Effector CD8-positive, alpha-beta T cell (primary cell): ENCODE measurements around the gene DRG2.

Experiments used
- DNase-seq: peaks from one replicate; lab custom pipeline; 2025; lab: John Stamatoyannopoulos, UW

The DRG2 gene

DNA sequence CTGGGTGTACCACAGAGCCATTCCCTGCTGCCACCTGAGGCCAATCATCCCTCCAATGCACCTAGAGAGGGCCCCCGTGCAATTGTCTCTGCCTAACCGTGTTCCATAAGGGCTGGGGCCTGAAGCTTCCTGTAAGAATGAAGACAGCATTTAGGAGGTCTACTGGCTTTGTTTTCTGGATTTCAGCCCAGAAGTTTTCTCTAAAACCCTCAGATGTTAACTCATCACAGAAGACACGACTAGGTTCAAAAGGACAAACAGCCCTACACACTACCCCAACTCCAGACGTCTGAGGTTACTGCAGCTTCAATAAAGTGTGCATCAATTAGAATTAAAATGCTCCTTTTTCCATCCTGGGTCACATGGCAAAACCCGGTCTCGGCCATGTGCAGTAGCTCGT lies 10.8 kb upstream of the DRG2 start:
- no peak for DNase-seq

DNA sequence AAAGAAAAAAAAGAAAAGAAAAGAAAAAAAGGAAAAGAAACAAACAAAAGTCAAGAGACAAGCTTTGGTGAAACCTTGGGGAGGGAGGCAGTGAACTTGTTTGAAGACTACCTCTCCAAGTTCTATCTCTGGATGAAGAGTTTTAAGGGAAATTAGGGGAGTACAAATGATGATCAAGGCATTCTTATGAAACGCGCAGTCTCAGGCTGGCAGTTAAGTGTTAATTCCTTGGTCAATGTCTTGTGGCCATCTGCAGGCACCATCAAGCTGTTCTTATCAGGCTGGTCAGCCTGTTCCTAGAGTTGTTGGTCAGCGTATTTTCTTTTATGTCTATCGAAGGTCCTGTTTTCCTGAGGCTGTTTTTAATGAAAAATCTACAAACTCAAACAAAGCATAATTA lies 8.2 kb upstream of the DRG2 start:
- DNase-seq: no peak

DNA sequence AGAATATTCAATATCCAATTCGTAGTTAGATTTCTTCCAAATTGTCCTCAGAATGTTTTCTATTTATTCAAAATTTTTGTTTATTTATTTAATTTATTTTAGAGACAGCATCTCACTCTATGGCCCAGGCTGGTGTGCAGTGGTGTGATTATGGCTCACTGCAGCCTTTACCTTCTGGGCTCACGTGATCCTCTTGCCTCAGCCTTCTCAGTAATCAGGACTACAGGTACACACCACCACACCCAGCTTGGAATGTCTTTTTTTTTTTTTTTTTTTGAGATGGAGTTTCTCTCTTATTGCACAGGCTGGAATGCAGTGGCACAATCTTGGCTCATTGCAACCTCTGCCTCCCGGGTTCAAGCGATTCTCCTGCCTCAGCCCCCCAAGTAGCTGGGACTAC lies 3.5 kb upstream of the DRG2 start:
- no peak for DNase-seq

DNA sequence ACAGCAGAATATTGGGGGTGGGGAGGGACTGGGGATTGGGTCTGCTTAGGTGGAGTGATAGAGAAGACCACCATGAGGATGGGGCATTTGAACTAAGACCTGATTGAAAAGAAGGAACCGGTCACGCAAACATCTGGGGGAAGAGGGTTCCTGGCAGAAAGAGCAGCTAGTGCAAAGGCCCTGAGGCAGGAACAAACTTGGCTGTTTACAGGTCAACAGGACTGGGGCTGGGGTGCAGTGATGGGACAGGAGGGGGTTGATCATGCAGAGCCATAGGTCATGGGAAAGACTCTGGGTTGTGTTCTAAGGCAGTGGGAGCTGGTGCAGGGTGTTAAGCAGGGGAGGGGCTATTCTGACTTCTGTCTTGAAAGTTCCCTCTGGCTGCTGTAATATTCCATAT lies 1.9 kb downstream of the DRG2 start:
- DNase-seq: no peak

DNA sequence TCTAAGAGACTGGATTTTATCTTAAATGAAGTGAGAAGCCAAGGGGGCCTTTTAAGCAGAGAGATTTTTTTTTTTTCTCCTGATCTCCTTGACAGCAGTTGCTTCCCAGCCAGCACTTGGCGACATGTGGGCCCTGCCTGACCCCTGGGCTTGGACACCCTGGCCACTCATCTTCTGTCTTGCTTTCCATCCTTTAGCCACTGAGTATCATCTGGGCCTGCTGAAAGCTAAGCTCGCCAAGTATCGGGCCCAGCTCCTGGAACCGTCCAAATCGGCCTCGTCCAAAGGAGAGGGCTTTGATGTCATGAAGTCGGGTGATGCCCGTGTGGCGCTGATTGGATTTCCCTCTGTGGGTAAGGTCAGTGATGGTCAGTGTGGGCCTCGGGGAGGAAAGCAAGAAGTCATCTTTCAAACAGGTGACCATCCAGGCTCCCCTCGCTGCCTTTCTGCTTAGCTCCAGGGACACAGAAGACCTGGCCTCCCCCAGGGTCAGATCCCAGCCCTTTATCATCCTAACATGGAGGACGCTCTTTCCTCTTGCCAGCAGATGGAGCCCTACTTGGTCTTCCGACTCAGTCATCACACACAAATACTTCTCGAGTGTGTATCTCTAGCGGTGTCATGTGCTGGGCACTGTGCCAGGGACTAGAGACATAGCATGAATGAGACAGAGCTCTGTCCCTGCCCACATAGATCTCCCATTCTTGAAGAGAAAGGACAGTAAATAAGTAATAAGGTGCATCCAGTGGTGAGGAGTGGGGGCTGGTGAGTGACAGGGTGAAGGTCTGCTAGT lies 6.1 kb downstream of the DRG2 start:
- DNase-seq: no peak

DNA sequence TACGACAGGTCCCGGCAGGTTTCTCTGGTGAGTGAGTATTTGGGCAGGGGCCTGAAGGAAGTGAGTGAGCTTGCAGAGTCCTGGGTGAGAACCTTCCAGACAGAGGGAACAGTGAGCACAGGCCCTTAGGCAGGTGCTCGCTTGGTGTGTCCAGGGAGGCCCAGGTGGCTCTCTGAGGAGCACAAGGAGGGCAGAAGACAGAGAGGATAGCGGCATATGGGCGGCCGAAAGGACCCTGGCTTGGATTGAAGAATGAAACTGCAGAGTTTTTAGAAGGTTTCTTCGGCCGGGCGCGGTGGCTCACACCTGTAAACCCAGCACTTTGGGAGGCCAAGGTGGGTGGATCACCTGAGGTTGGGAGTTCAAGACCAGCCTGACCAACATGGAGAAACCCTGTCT lies 6.7 kb downstream of the DRG2 start:
- DNase-seq: no peak

DNA sequence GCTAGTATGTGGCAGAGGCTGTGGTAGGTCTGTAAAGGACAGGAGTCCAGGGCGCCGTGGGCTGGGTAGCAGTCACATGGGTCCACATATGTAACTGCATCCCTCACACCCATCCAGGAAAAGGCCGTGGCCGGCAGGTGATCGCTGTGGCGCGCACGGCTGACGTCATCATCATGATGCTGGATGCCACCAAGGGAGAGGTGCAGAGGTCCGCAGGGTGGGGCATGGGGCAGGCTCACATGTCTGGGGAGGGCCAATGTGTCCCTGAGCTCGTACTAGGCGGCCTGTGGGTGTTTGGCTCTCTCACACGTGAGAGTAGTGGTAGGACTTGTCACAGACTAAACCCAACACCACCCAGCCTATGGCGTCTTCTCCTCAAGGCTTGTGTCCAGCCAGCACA lies 11.8 kb downstream of the DRG2 start:
- no peak for DNase-seq

DNA sequence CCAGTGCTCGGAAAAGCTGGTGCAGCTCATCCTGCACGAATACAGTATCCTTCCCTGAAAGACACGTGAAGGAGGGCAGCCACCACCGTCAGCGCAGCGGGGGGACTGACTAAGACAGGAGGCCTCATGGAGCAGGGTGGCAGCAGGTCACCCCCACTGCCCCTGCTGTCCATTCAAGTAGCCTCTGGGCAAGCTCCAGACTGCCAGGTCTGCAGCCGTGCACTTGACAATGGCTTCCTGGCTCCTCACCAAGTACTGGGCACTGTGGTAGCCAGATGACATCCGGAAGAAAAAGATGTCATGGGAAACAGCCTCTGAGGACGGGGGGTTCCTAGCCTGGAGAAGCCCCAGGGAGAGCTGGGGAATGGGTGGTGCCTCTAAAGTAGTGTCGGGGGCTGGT lies 12.9 kb downstream of the DRG2 start:
- no peak for DNase-seq

DNA sequence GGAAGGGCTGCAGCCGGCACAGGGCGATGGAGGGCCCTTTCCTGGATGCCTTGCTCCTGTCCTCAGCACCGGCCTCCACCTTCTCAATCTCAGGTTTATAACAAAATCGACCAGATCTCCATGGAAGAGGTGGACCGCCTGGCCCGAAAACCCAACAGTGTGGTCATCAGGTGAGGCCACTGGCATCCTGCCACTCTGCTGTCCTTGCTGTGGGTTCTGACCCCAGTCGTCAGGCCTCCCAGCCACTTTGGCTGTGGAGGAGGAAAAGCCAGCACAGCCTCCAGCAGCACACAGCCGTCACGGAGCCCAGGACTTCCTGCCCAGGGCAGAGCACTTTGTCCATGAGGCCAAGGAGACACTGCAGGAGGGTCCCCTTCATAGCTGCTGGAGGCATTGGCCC lies 14.1 kb downstream of the DRG2 start:
- no peak for DNase-seq

DNA sequence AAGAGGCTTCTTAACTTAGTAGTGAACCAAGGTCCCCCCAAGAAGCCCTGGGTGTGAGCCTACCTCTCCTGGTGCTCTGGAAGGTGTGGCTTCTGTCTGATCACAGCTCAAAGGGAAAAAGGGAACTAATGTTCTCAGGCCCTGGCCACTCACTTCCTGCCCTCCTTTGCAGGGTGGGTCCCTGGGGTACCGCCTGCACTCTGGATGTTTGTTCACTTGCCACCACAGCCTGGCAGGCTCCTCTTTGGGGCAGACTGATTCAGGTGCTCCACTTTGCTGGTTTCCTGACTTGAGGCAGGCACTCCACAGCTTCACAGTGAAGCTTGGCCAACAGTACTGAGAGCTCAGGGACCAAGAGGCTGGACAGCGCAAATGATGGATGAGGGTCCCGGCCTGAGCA lies 14.9 kb downstream of the DRG2 start:
- no peak for DNase-seq

DNA sequence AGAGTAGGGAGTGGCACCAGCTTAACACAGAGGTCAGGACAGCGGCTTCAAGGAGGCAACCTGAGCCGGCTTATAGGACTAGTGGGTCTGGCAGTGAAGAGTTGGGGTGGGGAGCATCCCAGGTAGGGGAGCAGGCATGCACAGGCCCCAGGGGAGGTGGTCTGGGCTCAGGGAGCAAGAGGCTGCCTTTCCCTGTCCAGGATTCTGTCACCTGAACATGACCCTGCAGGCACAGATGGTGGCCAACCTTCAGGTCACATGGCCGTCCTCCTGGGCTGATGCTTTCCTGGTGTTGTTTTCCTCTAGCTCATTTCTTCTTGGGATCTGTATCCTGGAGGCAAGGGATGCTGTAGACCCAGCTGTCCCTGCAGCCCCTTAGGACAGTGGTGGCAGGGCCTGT lies 17.3 kb downstream of the DRG2 start:
- DNase-seq: no peak

DNA sequence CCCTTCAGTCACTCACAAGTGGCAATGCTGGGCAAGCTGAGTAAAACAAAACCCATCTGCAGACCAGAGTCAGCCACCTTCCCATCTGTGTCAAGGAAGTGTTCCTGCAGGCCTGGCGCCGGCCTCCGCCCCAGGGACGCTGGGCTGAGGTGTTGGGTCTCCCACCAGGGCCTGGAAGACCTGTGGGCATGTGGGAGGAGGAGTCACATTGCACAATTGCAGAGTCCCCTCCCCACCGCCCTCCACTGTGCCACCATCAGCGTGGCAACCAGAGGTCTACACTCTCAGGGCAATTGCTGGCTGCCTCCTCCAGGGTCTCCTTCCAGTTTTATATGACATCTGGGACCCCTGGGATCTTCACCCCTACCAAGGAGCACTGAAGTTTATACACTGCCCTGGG lies 17.8 kb downstream of the DRG2 start:
- DNase-seq: no peak

DNA sequence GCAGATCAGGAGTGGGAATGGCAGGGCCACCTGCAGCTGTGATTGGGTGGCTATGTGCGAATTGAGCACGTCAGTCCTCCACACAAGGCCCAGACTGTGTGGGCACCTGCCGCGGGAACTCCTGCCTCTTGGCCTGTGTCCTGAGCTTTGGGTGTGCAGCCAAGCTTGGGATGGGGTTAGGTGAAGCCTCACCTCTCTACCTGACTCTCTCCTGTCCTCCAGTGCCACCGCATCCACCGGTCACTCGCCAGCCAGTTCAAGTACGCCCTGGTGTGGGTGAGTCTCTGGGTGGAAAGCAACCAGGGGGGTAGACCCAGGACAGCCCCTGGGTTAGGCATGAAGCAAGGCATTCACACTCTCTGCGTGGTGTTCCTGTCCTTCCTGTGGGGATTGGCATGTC lies 18.5 kb downstream of the DRG2 start:
- DNase-seq: no peak

DNA sequence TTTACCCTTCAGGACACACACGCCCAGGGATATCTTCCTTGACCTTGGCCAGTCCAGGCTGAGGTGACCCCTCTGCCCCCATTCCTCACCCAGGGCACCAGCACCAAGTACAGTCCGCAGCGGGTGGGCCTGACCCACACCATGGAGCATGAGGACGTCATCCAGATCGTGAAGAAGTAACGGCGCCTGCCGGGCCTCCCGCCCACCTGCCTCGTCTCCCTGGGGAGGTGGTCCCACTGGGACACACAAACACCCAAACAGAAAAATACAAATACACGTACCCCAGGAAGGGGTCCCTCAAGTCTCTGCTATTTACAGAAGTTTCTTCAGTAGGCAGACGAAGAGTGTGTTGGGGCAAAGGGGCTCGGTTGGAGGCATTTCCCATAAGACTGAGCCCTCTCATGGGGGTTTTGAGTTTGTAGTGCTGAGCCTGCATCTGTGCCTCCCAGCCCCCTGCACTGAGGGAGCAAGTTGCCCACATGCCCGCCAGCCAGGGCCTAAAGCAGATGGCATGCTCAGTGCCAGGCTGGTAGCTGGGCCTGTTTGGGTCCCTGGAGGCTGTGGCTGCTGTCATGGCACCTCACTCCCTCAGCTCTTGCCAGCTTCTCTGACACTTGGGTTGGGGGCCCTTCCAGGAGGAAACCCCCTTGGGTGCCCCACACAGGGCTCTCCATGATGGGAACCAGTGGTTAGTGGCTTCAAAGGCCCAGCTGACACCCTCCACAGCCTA lies 19.5 kb downstream of the DRG2 start:
- DNase-seq: no peak

DNA sequence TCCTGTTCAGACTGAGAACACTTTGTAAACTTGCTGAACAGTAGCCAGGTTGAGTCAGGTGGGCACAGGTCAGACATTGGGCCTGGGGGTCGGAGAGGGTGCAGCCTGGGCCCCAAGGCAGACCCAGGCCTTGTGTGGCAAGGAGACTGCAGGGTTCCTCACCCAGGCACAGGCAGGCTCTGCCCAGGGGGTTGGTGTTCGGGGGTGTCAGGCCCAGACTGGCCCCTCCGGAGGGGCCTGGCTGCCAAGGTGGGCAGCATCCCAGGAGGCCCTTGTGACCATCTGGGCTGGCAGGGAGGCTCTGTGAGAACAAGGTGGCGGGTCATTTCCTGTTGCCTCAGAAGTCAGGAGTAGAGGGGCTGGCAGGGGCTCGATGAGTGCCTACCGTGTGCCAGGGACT lies 20.2 kb downstream of the DRG2 start:
- no peak for DNase-seq

DNA sequence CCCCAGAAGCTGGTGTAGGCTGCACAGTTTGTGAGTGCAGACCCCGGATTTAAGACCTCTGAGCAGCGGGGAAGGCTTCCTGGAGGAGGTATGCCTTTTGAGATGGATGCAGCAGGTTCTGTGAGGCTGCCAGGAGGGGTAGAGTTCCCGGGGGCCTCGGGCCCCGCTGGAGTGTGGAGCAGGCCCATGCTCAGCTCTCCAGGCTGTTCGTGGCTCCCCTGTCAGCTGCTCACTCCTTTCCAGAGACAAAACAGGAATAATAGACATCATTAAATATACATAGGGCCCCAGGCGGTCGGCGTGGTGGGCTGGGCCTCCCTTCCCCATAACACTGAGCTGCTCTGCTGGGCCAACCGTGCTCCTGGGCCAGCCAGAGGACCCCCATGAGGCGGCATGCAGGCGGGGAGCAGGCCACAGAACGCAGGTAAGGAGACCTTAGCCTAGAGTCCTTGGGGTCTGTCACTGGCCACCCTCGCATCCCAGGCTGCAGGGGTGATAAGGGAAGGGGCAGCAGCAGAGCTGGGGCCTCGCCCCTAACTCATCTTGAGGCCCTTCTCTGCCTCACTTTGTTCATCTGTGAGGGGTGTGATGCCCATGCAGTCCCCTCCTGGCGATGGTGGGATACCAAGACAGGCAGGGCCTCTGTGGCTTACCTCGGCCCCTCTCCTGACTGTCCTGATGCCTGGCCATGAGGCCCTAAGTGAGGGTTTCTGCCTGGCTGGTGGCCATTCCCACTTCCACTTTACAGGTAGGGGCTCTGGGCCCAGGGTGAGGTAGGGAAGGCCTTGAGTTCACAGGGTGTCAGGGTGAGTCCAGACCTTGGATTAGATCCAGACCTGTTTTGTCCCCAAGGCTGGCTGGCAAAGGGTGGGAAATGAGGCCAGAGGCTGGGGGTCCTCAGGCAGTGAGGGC lies 20.9 kb downstream of the DRG2 start, which contains the start of gene MYO15A:
TSS of gene MYO15A (plus strand) at position 356 of the 912 bp plus-strand sequence. CDS start 10,045 bp downstream, outside the sequence.
- no peak for DNase-seq

DNA sequence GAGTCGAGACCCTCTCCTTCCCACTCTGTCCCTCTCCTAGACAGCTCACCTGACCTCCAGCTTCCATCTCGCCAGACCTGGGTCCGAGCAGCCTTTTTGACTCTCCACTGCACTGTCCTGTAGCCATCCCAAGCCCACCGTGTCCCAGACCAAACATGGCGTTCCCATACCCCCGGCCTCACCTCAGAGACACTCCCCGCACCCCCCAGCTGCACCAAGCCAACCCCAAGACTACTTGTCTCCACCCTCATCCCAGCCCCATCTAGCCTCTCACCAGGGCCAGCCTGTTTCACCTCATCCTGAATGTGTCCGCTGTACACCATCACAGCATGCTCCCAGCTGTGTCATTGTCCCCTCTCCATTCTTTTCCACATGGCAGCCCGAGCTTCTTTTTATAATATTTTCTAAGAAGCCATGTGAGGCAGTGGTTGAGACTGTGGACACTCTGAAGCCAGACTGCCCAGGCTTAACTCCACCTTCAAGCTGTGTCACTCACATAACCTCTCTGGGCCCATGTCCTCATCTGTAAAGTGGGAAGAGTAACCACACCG lies 22.3 kb downstream of the DRG2 start:
- no peak for DNase-seq

DNA sequence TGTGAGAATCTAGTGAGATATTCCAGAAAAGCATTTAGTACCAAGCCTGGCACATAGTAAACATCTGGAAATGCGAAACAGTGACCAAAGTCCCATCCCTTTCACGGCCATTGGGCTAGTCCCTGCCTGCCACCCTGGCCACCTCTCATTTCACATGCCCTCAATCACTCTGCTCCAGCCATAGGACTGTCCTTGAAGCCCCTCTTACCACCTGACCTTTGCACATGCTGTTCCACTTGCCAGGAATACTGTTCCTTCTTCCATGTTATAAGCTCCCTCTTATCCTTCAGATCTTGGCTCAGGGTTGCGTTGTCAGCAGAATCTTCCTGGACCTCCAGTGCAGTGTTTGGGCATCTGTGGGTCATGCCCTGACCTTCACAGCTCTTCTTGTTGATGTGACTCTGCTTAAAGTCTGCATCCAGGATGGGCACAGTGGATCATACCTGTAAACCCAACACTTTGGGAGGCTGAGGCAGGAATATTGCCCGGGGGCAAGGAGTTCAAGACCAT lies 22.9 kb downstream of the DRG2 start:
- no peak for DNase-seq

DNA sequence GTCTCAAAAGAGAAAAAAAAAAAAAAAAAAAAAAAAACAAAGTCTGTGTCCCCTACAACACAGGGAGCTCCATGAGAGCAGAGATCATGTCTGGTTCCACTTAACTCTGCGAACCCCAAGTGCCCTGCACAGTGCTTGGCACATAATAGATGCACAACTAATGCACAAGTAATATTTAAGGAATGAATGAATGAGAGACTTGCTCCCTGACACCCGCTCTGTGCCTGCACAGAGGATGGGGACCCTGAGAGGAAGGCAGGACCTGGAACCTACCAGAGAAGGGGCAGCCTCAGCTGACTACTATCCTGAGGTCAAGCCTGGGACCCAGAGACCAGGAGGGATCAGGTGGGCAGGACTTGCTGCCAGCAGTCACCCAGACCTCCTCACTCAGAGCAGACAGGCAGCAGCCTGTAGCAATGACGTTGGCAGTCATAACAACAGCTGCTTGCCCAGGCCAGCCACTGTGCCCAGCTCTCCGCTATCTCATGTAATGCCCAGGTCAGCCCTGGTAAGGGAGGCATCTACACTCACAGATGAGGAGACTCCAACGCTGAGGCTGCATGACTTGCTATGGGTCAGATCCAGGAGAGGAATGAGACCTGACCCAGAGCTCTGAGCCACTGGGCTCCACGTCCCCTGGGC lies 23.7 kb downstream of the DRG2 start:
- DNase-seq: no peak

DNA sequence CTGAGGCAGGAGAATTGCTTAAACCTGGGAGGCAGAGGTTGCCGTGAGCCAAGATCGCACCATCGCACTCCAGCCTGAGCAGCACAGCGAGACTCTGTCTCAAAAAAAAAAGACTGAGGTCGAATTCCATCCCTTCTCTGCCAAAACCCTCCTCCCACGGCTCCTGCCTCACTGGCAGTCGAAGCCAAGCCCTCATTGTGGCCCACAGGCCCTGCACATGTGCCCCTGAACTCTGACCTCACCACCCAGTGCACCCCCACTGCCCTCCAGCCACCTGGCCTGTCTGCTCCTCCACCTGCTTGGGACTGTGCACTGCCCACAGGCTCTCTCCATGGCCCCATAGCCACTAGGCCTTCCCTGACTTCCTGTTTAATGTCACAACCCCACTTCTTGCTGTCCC lies 27.8 kb downstream of the DRG2 start:
- DNase-seq: no peak

DNA sequence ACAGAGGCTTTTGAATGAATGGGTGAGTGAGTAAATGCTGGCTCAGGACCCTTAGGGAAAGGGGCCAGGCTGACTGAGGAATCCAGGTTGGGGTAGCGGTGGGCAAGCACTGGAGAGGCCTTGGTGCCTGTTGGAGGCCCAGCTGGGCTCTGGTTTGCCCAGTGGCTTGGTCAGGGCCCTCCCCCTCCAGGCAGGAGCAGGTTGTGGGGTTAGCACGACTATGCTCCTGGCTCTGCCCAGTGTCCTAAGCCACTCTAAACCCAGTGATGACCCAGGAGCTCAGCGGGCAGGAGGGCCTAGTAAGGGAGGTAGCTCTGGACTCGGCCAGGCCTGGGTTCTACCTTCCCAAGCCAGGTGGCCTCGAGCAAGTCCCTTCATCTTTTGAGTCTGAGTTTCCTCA lies 28.3 kb downstream of the DRG2 start:
- no peak for DNase-seq
